Upper lobe of left lung (tissue), 4 donors: ENCODE measurements around the gene GNPTAB.

Source experiments
- EP300 ChIP-seq, 4 donors: sonication (generic); formaldehyde crosslinking; IDR thresholded peaks; one replicate each; pipeline ENCODE4 v1.5.1; 2017; ENCODE audit warnings: antibody characterized with exemption in 4 of 4, control low read depth in 2 of 4
- POLR2A ChIP-seq, 4 donors: fragments of 450-650 bp; IDR thresholded peaks; one replicate each; pipeline ENCODE4 v1.5.1; 2016 to 2017; ENCODE audit warnings: antibody characterized with exemption in 4 of 4, mild to moderate bottlenecking in 2 of 4
- POLR2AphosphoS5 ChIP-seq, 2 donors: sonication (generic); formaldehyde crosslinking; IDR thresholded peaks; one replicate each; pipeline ENCODE4 v1.5.1; 2017; ENCODE audit warnings: antibody characterized with exemption in 2 of 2
- TF ChIP-seq, protein P1 (sequence below), 6 experiments: fragments of 450-650 bp in 4 of 6; fragments of 200-600 bp in 2 of 6; sonication (generic) in 2 of 6; IDR thresholded peaks; one replicate each; pipeline ENCODE4 v1.5.1; 2016 to 2019; ENCODE audit warnings: antibody characterized with exemption in 6 of 6

- TF ChIP-seq POLR2A (IDR thresholded peaks at IDR 0.05): no peak
- TF ChIP-seq, protein P1, sequence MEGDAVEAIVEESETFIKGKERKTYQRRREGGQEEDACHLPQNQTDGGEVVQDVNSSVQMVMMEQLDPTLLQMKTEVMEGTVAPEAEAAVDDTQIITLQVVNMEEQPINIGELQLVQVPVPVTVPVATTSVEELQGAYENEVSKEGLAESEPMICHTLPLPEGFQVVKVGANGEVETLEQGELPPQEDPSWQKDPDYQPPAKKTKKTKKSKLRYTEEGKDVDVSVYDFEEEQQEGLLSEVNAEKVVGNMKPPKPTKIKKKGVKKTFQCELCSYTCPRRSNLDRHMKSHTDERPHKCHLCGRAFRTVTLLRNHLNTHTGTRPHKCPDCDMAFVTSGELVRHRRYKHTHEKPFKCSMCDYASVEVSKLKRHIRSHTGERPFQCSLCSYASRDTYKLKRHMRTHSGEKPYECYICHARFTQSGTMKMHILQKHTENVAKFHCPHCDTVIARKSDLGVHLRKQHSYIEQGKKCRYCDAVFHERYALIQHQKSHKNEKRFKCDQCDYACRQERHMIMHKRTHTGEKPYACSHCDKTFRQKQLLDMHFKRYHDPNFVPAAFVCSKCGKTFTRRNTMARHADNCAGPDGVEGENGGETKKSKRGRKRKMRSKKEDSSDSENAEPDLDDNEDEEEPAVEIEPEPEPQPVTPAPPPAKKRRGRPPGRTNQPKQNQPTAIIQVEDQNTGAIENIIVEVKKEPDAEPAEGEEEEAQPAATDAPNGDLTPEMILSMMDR (IDR thresholded peaks at IDR 0.05): no peak
- TF ChIP-seq POLR2AphosphoS5 (IDR thresholded peaks at IDR 0.05): no peak
- TF ChIP-seq EP300 (IDR thresholded peaks at IDR 0.05): no peak
These were observed 24.0 kb upstream of the GNPTAB start for GRCh38 chr12:101854747-101855146.
